ENCODE results near the gene CBX7.

DNA sequence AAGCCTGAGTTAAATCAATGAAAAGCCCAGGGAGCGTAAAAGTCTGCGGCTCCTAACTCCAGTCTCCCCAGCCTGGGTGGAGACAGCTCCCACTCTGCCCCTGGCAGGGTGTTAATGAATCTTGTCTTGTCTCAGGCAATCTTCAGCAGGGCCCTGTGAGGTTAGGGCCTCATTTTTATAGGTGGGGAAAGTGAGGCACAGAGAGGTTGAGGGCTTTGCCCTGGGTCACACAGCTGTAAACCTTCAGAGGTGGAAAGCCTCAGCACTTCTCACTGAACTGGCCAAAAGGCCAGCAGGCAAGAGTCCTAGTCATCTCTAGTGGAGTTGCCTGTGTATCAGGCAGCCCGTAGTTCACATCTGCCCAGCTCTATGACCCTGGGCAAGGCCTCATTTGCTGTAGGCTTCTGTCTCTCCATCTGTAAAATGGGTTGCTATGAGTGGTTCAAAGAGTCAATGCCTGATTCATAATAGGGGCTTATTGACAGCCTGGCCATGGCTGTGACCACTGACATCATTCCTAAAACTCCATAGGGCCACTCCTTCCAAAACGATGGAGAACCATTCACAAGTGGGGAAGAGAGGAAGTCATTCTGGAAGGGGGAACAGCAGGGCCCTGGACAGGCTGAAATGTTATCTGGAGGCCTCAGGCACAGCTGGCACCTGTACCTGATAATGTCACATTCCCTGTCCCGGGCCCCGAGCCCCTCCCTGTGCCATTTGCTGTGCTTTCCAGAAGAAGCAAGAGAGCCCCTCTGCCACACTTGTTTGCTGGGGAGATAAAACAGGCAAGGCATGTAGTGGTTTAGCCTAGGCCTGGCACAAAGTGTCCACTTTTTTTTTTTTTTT lies 6.0 kb downstream of the CBX7 start:
- TF ChIP-seq POLR2A (IDR thresholded peaks at IDR 0.05; ENCODE audit: low read depth, low read length): no peak
- TF ChIP-seq EZH2 (IDR thresholded peaks at IDR 0.05; ENCODE audit: borderline replicate concordance, low read depth, low read length, severe bottlenecking): no peak
- TF ChIP-seq, protein P1, sequence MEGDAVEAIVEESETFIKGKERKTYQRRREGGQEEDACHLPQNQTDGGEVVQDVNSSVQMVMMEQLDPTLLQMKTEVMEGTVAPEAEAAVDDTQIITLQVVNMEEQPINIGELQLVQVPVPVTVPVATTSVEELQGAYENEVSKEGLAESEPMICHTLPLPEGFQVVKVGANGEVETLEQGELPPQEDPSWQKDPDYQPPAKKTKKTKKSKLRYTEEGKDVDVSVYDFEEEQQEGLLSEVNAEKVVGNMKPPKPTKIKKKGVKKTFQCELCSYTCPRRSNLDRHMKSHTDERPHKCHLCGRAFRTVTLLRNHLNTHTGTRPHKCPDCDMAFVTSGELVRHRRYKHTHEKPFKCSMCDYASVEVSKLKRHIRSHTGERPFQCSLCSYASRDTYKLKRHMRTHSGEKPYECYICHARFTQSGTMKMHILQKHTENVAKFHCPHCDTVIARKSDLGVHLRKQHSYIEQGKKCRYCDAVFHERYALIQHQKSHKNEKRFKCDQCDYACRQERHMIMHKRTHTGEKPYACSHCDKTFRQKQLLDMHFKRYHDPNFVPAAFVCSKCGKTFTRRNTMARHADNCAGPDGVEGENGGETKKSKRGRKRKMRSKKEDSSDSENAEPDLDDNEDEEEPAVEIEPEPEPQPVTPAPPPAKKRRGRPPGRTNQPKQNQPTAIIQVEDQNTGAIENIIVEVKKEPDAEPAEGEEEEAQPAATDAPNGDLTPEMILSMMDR (IDR thresholded peaks at IDR 0.05; ENCODE audit: extremely low read depth in 1 of 2, insufficient read depth in 1 of 2, low read depth in 1 of 2, low read length in 2 of 2): no peak
- no peak for TF ChIP-seq POLR2AphosphoS5 (IDR thresholded peaks at IDR 0.05; ENCODE audit: insufficient read depth, low read depth, low read length)
- no peak for TF ChIP-seq JUN (IDR thresholded peaks at IDR 0.05; ENCODE audit: borderline replicate concordance, insufficient read depth, insufficient read length, low read depth)
- TF ChIP-seq GATA2 (IDR thresholded peaks at IDR 0.05; ENCODE audit: insufficient read depth, insufficient read length, low read depth, low read length): no peak
- TF ChIP-seq, protein P2, sequence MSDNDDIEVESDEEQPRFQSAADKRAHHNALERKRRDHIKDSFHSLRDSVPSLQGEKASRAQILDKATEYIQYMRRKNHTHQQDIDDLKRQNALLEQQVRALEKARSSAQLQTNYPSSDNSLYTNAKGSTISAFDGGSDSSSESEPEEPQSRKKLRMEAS (IDR thresholded peaks at IDR 0.05; ENCODE audit: insufficient read depth, insufficient read length): no peak
- TF ChIP-seq MYC (IDR thresholded peaks at IDR 0.05; ENCODE audit: low read depth, low read length): no peak
- TF ChIP-seq FOS (IDR thresholded peaks at IDR 0.05; ENCODE audit: borderline replicate concordance, insufficient read depth, low read length): no peak

All from endothelial cell of umbilical vein (primary cell).